ENCODE results near the gene WFIKKN2. TPM values are rescaled to one million over a fixed set of nuclear protein-coding genes. Genes with fewer than 3 reads are reported as not detected.

Gene WFIKKN2
- total RNA-seq, 1 experiment from 2014 or later = not detected

GRCh38 chr17:50818261-50818660 lies 17.1 kb upstream of the WFIKKN2 start:
- CTCF ChIA-PET = interaction anchor here (0.6 kb wide), 1 partner anchor 24 kb away, joined by 3 read pairs; no protein-coding TSS in a partner anchor
- intact Hi-C loops (cut with micrococcal nuclease) = no loop called here
- BruUV-seq (replicated peaks) = no TSS peak
- Histone ChIP-seq H3K4me1 (ENCODE audit: insufficient read depth, low read length) (peaks cover 11% of the 10 kb centered on the region), H3K79me2 (ENCODE audit: low read length) (no peaks in the 10 kb centered on the region), H3F3A (ENCODE audit: low read length, unreplicated experiment) (no peaks in the 10 kb centered on the region), H3K27ac (ENCODE audit: low read length) (no peak overlapping the region), H3K4me3 (ENCODE audit: low read length) (no peak overlapping the region; the same call in 1 of the 2 replicates), H4K20me1 (ENCODE audit: low read length) (no peaks in the 10 kb centered on the region), H2AFZ (ENCODE audit: low read length) (peak overlapping the region; percentile 27; the same call in 1 of the 2 replicates), H3K4me2 (ENCODE audit: low read length) (peak overlapping the region; percentile 63), H3K9ac (ENCODE audit: low read length) (no peak overlapping the region), H3K27me3 (ENCODE audit: low read length) (no peaks in the 10 kb centered on the region), H3K9me3 (ENCODE audit: low read length) (no peaks in the 10 kb centered on the region), H3K36me3 (ENCODE audit: low read depth, low read length) (no peaks in the 10 kb centered on the region), H3K9me2 (replicated peaks; ENCODE audit: low read length) (no peaks in the 10 kb centered on the region)
- POLR2A ChIA-PET (ENCODE audit: unreplicated experiment) = interaction anchor here (0.7 kb wide), 1 partner anchor 12 kb away, joined by 3 read pairs; no protein-coding TSS in a partner anchor
- ATAC-seq (no peak), DNase-seq (no peak)
- TF ChIP-seq EZH2 (IDR thresholded peaks at IDR 0.05; ENCODE audit: low read length, unreplicated experiment) (no peak), EZH2phosphoT487 (IDR thresholded peaks at IDR 0.05; ENCODE audit: borderline replicate concordance, low read length) (no peak), CTCF (conservative IDR thresholded peaks at IDR 0.05; ENCODE audit: low read depth, low read length) (no peak)

- BruUV-seq (replicated peaks) = no TSS peak
- POLR2A ChIA-PET (ENCODE audit: unreplicated experiment) = interaction anchor here (0.6 kb wide), 1 partner anchor 47 kb away, joined by 22 read pairs; the partner anchor contains the start of gene TOB1
- intact Hi-C loops (cut with micrococcal nuclease) = no loop called here
Measured at GRCh38 chr17:50818921-50819657, 16.3 kb upstream of the WFIKKN2 start.

More at GRCh38 chr17:50818921-50819657, 16.3 kb upstream of the WFIKKN2 start:
- Histone ChIP-seq H3K79me2 (ENCODE audit: low read length) (no peaks in the 10 kb centered on the region), H3F3A (ENCODE audit: low read length, unreplicated experiment) (no peaks in the 10 kb centered on the region), H3K27ac (ENCODE audit: low read length) (no peak overlapping the region), H3K27me3 (ENCODE audit: low read length) (no peaks in the 10 kb centered on the region), H3K9me3 (ENCODE audit: low read length) (no peaks in the 10 kb centered on the region), H3K36me3 (ENCODE audit: low read depth, low read length) (no peaks in the 10 kb centered on the region), H3K4me1 (ENCODE audit: insufficient read depth, low read length) (peaks cover 11% of the 10 kb centered on the region), H2AFZ (ENCODE audit: low read length) (no peak overlapping the region), H3K4me2 (ENCODE audit: low read length) (no peak overlapping the region), H4K20me1 (ENCODE audit: low read length) (no peaks in the 10 kb centered on the region), H3K9me2 (replicated peaks; ENCODE audit: low read length) (no peaks in the 10 kb centered on the region), H3K4me3 (ENCODE audit: low read length) (no peak overlapping the region), H3K9ac (ENCODE audit: low read length) (no peak overlapping the region)
- no peak for DNase-seq
- CTCF ChIA-PET = no interaction called here
- ATAC-seq = no peak
- TF ChIP-seq EZH2 (IDR thresholded peaks at IDR 0.05; ENCODE audit: low read length, unreplicated experiment) (no peak), EZH2phosphoT487 (IDR thresholded peaks at IDR 0.05; ENCODE audit: borderline replicate concordance, low read length) (no peak), CTCF (conservative IDR thresholded peaks at IDR 0.05; ENCODE audit: low read depth, low read length) (no peak)

Data from PC-3 (cell line).